ENCODE data around the gene MYO10. TPM values are rescaled to one million over a fixed set of nuclear protein-coding genes. Genes with fewer than 3 reads are reported as not detected.

Gene MYO10
- total RNA-seq, 2 experiments from 2014 or later = 0.08 TPM; not detected in 1

- ChIA-PET CTCF (no interaction called here), POLR2A (no interaction called here)
- H3K9me3 Mint-ChIP-seq = no peaks in the 10 kb centered on the region
- H3K4me1 Mint-ChIP-seq = no peaks in the 10 kb centered on the region
- no peak overlapping the region for H3K4me3 Mint-ChIP-seq
- H3K36me3 Mint-ChIP-seq (ENCODE audit: low read depth) = no peaks in the 10 kb centered on the region
- H3K27ac Mint-ChIP-seq = no peak overlapping the region
- H3K27me3 Mint-ChIP-seq = no peaks in the 10 kb centered on the region
- no peak for DNase-seq
Measured at GRCh38 chr5:16963821-16964220, 27.7 kb upstream of the MYO10 start.

DNA sequence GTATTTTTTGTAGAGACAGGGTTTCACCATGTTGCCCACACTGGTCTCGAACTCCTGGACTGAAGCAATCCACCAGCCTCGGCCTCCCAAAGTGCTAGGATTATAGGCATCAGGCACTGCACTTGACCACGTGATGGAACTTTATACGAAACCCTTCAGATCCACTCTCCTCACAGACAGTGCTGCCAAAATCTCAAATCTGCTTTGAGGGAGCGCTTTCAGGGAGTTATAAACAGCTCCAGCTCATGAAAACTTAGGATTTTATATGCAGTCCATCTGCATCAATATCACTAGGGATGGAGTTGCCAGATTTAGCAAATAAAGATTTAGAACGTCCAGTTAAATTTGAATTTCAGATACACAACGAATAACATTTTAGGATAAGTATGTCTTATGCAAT lies 25.0 kb upstream of the MYO10 start:
- DNase-seq = no peak
- Mint-ChIP-seq H3K36me3 (ENCODE audit: low read depth) (no peaks in the 10 kb centered on the region), H3K27me3 (no peaks in the 10 kb centered on the region), H3K4me1 (no peaks in the 10 kb centered on the region), H3K9me3 (no peaks in the 10 kb centered on the region), H3K27ac (no peak overlapping the region), H3K4me3 (no peak overlapping the region)
- ChIA-PET POLR2A (no interaction called here), CTCF (interaction anchor here (0.6 kb wide), 1 partner anchor 27 kb away, joined by 3 read pairs; no protein-coding TSS in a partner anchor)

DNA sequence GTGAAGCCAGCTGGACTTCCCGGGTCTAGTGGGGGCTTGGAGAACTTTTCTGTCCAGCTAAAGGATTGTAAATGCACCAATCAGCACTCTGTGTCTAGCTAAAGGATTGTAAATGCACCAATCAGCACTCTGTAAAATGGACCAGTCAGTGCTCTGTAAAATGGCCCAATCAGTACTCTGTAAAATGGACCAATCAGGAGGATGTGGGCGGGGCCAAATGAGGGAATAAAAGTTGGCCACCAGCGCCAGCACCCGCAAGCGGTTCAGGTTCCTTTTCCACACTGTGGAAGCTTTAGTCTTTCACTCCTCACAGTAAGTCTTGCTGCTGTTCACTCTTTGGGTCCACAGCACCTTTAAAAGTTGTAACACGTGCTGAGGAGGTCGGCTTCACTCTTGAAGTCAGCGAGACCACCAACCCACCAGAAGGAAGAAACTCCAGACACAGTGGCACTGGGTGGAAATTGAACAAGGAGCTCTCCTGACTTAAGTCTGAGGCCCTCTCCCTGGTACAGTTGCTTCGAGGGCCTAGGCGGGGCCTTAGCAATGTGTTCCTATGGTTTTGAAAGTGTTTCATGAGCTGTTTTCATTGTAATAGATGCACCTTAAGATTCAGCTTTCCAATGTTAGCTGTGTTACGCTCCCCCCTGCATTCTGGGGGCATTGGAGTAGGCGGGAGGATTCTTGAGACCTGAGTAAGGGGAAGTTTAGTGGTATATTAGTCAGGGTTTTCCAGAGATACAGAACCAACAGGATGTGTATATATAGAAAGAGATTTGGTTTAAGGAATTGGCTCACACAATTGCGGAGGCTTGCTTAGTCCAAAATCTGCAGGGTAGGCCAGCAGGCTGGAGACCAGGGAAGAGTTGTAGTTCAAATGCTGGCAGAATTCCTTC lies 21.5 kb upstream of the MYO10 start:
- Mint-ChIP-seq H3K4me1 (no peaks in the 10 kb centered on the region), H3K9me3 (peaks cover 3% of the 10 kb centered on the region), H3K4me3 (no peak overlapping the region), H3K27ac (no peak overlapping the region), H3K36me3 (ENCODE audit: low read depth) (no peaks in the 10 kb centered on the region), H3K27me3 (no peaks in the 10 kb centered on the region)
- DNase-seq = no peak
- ChIA-PET CTCF (no interaction called here), POLR2A (no interaction called here)

DNA sequence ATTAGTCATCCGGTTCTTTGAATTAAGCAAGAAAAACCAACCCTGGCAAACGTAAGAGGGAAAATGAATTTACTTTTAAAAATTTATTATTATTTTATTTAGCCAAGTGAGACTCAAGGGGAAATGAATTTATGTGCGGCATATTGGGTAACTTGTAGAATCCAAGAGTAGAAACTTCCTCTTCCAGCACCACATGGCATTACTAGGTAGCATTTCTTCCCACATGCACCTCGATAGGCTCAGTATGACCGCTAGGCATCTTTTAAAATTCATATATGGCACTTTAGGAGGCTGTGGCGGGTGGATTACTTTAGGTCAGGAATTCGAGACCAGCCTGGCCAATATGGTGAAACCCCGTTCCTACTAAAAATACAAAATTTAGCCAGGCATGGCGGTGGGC lies 17.6 kb upstream of the MYO10 start:
- Mint-ChIP-seq H3K4me3 (no peak overlapping the region), H3K9me3 (peaks cover 3% of the 10 kb centered on the region), H3K27ac (no peak overlapping the region), H3K36me3 (ENCODE audit: low read depth) (no peaks in the 10 kb centered on the region), H3K27me3 (no peaks in the 10 kb centered on the region), H3K4me1 (no peaks in the 10 kb centered on the region)
- DNase-seq = no peak
- ChIA-PET CTCF (no interaction called here), POLR2A (no interaction called here)

- CTCF ChIA-PET = no interaction called here
- Mint-ChIP-seq H3K27ac (no peak overlapping the region), H3K9me3 (peaks cover 3% of the 10 kb centered on the region), H3K4me3 (no peak overlapping the region), H3K4me1 (no peaks in the 10 kb centered on the region), H3K36me3 (ENCODE audit: low read depth) (no peaks in the 10 kb centered on the region), H3K27me3 (no peaks in the 10 kb centered on the region)
- no peak for DNase-seq
- POLR2A ChIA-PET = no interaction called here
Measured at GRCh38 chr5:16952968-16953671, 17.0 kb upstream of the MYO10 start.

GRCh38 chr5:16946725-16947124 lies 10.6 kb upstream of the MYO10 start:
- Mint-ChIP-seq H3K27ac (no peak overlapping the region), H3K9me3 (peaks cover 12% of the 10 kb centered on the region), H3K27me3 (no peaks in the 10 kb centered on the region), H3K36me3 (ENCODE audit: low read depth) (no peaks in the 10 kb centered on the region), H3K4me3 (no peak overlapping the region), H3K4me1 (no peaks in the 10 kb centered on the region)
- ChIA-PET POLR2A (no interaction called here), CTCF (no interaction called here)
- DNase-seq = no peak

DNA sequence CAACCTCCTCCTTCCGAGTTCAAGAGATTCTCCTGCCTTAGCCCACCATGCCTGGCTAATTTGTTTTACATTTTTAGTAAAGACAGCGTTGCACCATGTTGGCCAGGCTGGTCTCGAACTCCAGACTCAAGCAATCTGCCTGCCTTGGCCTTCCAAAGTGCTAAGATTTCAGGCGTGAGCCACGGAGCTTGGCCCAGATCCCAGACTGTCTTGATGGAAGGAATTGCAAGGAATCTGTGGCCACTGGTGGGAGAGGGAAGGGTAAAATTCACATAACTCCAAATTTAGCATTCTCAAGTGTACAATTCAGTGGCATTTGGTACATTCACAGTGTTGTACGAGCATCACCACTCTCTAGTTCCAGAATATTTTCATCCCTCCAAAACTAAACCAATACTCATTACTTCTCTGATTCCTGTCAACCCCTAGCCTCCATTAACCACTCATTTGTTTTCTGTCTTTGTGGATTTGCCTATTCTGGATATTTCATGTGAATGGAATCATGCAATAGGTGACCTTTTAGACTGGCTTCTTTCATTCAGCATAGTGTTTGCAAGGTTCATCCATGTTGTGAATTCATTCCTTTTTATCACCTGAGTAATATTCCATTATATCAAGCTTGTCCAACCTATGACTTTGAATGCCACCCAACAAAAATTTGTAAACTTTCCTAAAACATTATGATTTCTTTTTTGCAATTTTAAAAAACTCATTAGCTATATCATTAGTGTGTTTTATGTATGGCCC lies 8.9 kb upstream of the MYO10 start:
- Mint-ChIP-seq H3K4me3 (no peak overlapping the region), H3K9me3 (peaks cover 12% of the 10 kb centered on the region), H3K27me3 (peaks cover 5% of the 10 kb centered on the region), H3K4me1 (no peaks in the 10 kb centered on the region), H3K27ac (no peak overlapping the region), H3K36me3 (ENCODE audit: low read depth) (no peaks in the 10 kb centered on the region)
- ChIA-PET CTCF (no interaction called here), POLR2A (no interaction called here)
- no peak for DNase-seq

DNA sequence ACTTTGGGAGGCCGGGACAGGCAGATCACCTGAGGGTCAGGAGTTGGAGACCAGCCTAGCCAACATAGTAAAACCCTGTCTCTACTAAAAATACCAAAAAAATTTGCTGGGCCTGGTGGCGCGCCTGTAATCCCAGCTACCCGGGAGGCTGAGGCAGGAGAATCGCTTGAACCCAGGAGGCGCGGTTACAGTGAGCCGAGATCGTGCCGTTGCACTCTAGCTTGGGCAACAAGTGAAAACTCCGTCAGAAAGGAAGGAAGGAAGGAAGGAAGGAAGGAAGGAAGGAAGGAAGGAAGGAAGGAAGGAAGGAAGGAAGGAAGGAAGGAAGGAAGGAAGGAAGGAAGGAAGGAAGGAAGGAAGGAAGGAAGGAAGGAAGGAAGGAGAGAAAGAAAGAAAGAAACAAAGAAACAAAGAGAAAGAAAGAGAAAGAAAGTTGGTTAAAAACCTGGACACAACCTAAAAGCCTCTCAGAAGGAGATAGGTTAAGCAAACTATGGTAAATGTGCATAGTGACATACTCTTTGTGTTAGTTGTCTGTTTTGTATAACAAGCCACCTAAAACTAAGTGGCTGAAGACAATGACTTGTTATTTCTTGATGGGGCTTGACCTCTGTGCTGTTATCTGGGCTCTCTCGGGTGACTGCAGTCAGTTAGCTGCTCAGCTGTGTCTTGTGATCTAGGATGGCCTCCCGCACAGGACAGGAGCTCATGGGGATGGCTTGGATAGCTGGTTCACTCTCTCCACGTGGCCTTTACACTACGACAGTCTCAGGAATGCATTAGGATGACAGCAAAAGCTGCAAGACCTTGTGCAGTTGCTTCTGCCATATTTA lies 8.0 kb upstream of the MYO10 start:
- Mint-ChIP-seq H3K4me1 (no peaks in the 10 kb centered on the region), H3K27ac (no peak overlapping the region), H3K9me3 (peaks cover 12% of the 10 kb centered on the region), H3K27me3 (peaks cover 6% of the 10 kb centered on the region), H3K36me3 (ENCODE audit: low read depth) (no peaks in the 10 kb centered on the region), H3K4me3 (no peak overlapping the region)
- ChIA-PET POLR2A (no interaction called here), CTCF (no interaction called here)
- DNase-seq = no peak

- no peaks in the 10 kb centered on the region for H3K9me3 Mint-ChIP-seq
- no peaks in the 10 kb centered on the region for H3K36me3 Mint-ChIP-seq (ENCODE audit: low read depth)
- no peak for DNase-seq
- H3K4me3 Mint-ChIP-seq = no peak overlapping the region
- peaks cover 12% of the 10 kb centered on the region for H3K4me1 Mint-ChIP-seq
- peaks cover 56% of the 10 kb centered on the region for H3K27me3 Mint-ChIP-seq
- H3K27ac Mint-ChIP-seq = no peak overlapping the region
- ChIA-PET CTCF (no interaction called here), POLR2A (no interaction called here)
Measured at GRCh38 chr5:16937503-16938161, 1.5 kb upstream of the MYO10 start.

- no peaks in the 10 kb centered on the region for H3K36me3 Mint-ChIP-seq (ENCODE audit: low read depth)
- no peak for DNase-seq
- ChIA-PET CTCF (no interaction called here), POLR2A (no interaction called here)
- H3K27ac Mint-ChIP-seq = no peak overlapping the region
- peaks cover 12% of the 10 kb centered on the region for H3K4me1 Mint-ChIP-seq
- H3K4me3 Mint-ChIP-seq = no peak overlapping the region
- no peaks in the 10 kb centered on the region for H3K9me3 Mint-ChIP-seq
- H3K27me3 Mint-ChIP-seq = peaks cover 58% of the 10 kb centered on the region
Measured at GRCh38 chr5:16936989-16937438, 926 bp upstream of the MYO10 start.

GRCh38 chr5:16935231-16936149 lies 598 bp downstream of the MYO10 start:
- DNase-seq = peak; percentile 6
- H3K27ac Mint-ChIP-seq = no peak overlapping the region
- no peaks in the 10 kb centered on the region for H3K36me3 Mint-ChIP-seq (ENCODE audit: low read depth)
- POLR2A ChIA-PET = no interaction called here
- peak overlapping the region; percentile 66 for H3K4me3 Mint-ChIP-seq
- H3K27me3 Mint-ChIP-seq = peaks cover 58% of the 10 kb centered on the region
- H3K9me3 Mint-ChIP-seq = no peaks in the 10 kb centered on the region
- CTCF ChIA-PET = no interaction called here
- peaks cover 12% of the 10 kb centered on the region for H3K4me1 Mint-ChIP-seq
